Ascending aorta (tissue), 2 donors: ENCODE measurements around the gene FAM174C. TPM values are rescaled to one million over a fixed set of nuclear protein-coding genes. Genes with fewer than 3 reads are reported as not detected.
A peak's percentile ranks its signal among the peaks of the same experiment; 100 is the strongest.

Experiments
- DNase-seq, 2 donors: peaks; one replicate each; pipeline ENCODE4 v3.0.0-alpha.2; 2019; ENCODE audit warnings: low spot score in 2 of 2
- H3K27ac ChIP-seq, 2 donors: fragments of 200-600 bp; sonication (generic); one replicate each; pipeline ENCODE4 v1.5.1; 2016 to 2017; ENCODE audit warnings: mild to moderate bottlenecking in 1 of 2
- H3K27me3 ChIP-seq: fragments of 200-600 bp; sonication (generic); one replicate; pipeline ENCODE4 v1.5.1; 2017
- H3K36me3 ChIP-seq, 2 donors: fragments of 200-600 bp; sonication (generic); one replicate each; pipeline ENCODE4 v1.5.1; 2016
- H3K4me1 ChIP-seq, 2 donors: fragments of 200-600 bp; sonication (generic); one replicate each; pipeline ENCODE4 v1.5.1; 2016 to 2017; ENCODE audit warnings: mild to moderate bottlenecking in 1 of 2
- H3K4me3 ChIP-seq, 2 donors: fragments of 200-600 bp; sonication (generic); one replicate each; pipeline ENCODE4 v1.5.1; 2016 to 2017; ENCODE audit warnings: mild to moderate bottlenecking in 1 of 2
- H3K9me3 ChIP-seq, 2 donors: fragments of 200-600 bp; sonication (generic); one replicate each; pipeline ENCODE4 v1.5.1; 2016
- CTCF ChIP-seq, 3 experiments: fragments of 200-600 bp in 2 of 3; fragments of 450-650 bp in 1 of 3; sonication (generic) in 2 of 3; IDR thresholded peaks; one replicate each; pipeline ENCODE4 v1.5.1; 2016 to 2019; ENCODE audit warnings: antibody characterized with exemption in 3 of 3, mild to moderate bottlenecking in 1 of 3, moderate library complexity in 1 of 3
- intact Hi-C: fragments of 100-400 bp; cut with DNase I; formaldehyde crosslinking; loops from one replicate; pipeline ENCODE4 v1.15.1; 2023
- total RNA-seq: library from RNA; depleted of rRNA; stranded (reverse); fragments of >200 nt; gene quantifications from one replicate; pipeline ENCODE4 v1.1.0, GENCODE V29; 2016

Gene FAM174C
- total RNA-seq, 1 donor from 2014 or later, result 156 TPM

DNA sequence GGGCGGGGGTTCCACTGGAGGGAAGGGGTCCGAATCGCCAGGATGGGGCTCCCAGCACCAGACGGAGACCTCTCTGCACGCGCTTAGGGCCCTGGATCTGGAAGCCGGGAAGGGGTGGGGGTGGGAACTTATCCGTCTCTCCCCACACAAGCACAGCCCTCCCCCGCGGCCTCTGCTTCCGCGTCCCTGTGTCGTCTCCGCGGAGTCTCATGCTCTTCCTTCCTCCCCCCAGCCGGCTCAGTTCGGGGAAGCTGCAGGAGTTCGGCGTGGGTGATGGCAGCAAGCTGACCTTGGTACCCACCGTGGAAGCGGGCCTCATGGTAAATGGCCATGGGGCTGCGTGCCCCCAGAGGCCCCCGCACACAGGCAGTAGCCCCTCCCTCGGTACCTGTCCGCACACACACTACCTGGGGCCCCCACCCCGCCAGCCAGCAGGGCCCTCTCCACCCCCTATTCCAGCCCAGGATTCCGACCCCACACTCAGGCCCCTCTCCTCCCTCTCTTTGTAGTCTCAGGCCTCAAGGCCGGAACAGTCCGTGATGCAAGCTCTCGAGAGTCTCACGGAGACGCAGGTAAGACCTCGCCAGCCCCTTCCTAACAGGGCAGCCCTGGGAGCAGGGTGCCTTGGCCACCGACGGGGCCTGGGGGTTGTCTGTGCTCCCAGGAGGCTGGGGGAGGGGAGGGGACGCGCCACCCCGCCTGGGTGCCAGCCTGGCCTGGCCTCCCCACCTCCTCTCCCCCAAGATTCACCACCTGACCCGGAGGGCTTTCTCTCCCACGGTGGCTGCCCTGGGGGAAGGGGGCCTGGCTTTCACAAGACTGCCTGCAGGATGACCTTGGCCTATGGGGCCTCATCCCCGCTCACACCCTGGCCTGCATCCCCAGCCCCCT is 23.8 kb upstream of the FAM174C start:
- Histone ChIP-seq H3K27ac (peak overlapping the region; percentile 94 to 98), H3K36me3 (peaks cover 35 to 47% of the 10 kb centered on the region in 2 donors), H3K4me3 (peak overlapping the region; percentile 95), H3K27me3 (no peaks in the 10 kb centered on the region), H3K4me1 (peaks cover 31 to 39% of the 10 kb centered on the region in 2 donors), H3K9me3 (no peaks in the 10 kb centered on the region)
- no peak for TF ChIP-seq CTCF (IDR thresholded peaks at IDR 0.05)
- DNase-seq, result no peak
- intact Hi-C loops, result no loop called here

DNA sequence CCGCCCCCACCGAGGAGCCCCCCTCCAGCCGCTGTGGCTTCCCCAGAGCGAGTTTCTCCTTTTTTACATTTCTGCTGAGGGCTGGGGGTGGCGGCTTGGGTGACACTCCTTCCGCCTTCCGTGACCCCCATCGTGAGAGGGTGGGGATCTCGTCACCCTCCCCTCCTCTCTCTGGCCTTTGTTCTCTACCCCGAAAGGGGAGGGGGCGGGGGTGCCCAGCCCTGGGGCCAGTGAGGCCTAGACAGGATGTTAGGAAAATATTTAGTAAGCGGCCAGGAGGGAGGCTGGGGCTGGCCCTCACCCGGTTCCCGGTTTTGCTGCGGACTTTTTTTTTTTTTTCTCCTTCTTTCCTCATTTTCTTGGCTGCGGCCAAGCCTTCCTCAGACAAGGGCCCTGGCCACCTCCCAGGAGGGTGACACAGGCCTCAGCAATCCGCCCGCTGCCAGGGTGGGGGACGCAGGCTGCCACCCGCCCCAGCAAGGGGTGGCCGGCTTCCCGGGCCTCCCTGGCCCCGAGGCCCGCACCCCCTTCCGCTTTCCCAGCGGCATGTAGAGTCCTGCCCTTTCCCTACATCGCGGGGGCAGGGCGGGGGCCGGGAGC is 23.0 kb upstream of the FAM174C start:
- Histone ChIP-seq H3K27ac (peak overlapping the region; percentile 94 to 98), H3K36me3 (peaks cover 43 to 54% of the 10 kb centered on the region in 2 donors), H3K9me3 (no peaks in the 10 kb centered on the region), H3K4me1 (peaks cover 31 to 38% of the 10 kb centered on the region in 2 donors), H3K27me3 (no peaks in the 10 kb centered on the region), H3K4me3 (peak overlapping the region; percentile 95)
- peak; percentile 87 to 97 for DNase-seq
- TF ChIP-seq CTCF (IDR thresholded peaks at IDR 0.05), result no peak
- intact Hi-C loops, result no loop called here

- H3K27ac ChIP-seq, result peak overlapping the region; percentile 94 to 98
- peak; percentile 90 to 96 for DNase-seq
- peak in 2 of 3 experiments; percentile 21 to 36 for TF ChIP-seq CTCF (IDR thresholded peaks at IDR 0.05)
- peak overlapping the region; percentile 95 for H3K4me3 ChIP-seq
- peaks cover 28 to 33% of the 10 kb centered on the region in 2 donors for H3K4me1 ChIP-seq
- intact Hi-C loops, result loop anchor here (1.0 kb wide), 1 partner anchor 8 kb away; no protein-coding TSS in a partner anchor
- H3K36me3 ChIP-seq, result peaks cover 49 to 61% of the 10 kb centered on the region in 2 donors
- H3K9me3 ChIP-seq, result no peaks in the 10 kb centered on the region
- H3K27me3 ChIP-seq, result no peaks in the 10 kb centered on the region
Observed at GRCh38 chr19:1252821-1253513, 22.4 kb upstream of the FAM174C start.

GRCh38 chr19:1253514-1254080 is 21.7 kb upstream of the FAM174C start:
- Histone ChIP-seq H3K27me3 (no peaks in the 10 kb centered on the region), H3K4me3 (peak overlapping the region; percentile 95), H3K27ac (peak overlapping the region; percentile 94 to 98), H3K9me3 (no peaks in the 10 kb centered on the region), H3K36me3 (peaks cover 52 to 64% of the 10 kb centered on the region in 2 donors), H3K4me1 (peaks cover 25 to 37% of the 10 kb centered on the region in 2 donors)
- DNase-seq, result no peak
- intact Hi-C loops, result loop anchor here (1.0 kb wide), 1 partner anchor 8 kb away; no protein-coding TSS in a partner anchor
- TF ChIP-seq CTCF (IDR thresholded peaks at IDR 0.05), result no peak

GRCh38 chr19:1254081-1254527 is 21.2 kb upstream of the FAM174C start:
- no peak for DNase-seq
- Histone ChIP-seq H3K4me3 (peak overlapping the region; percentile 95), H3K36me3 (peaks cover 52 to 64% of the 10 kb centered on the region in 2 donors), H3K4me1 (peaks cover 25 to 40% of the 10 kb centered on the region in 2 donors), H3K9me3 (no peaks in the 10 kb centered on the region), H3K27ac (peak overlapping the region; percentile 94 to 98), H3K27me3 (no peaks in the 10 kb centered on the region)
- intact Hi-C loops, result no loop called here
- no peak for TF ChIP-seq CTCF (IDR thresholded peaks at IDR 0.05)
